HCT116 (cell line): ENCODE results near the gene HHATL. TPM values are rescaled to one million over a fixed set of nuclear protein-coding genes. Genes with fewer than 3 reads are reported as not detected.

Source experiments
- ATAC-seq: fragments of 200-7000 bp; cut with Tn5 transposase; 2 replicates; pipeline ENCODE4 v1.9.1; 2020; ENCODE audit warnings: mild to moderate bottlenecking, moderate library complexity
- BruUV-seq: library from RNA; stranded (reverse); fragments of 400-500 nt; replicated peaks from 2 replicates; lab custom pipeline; 2021; lab: Mats Ljungman, UMichigan
- CTCF ChIA-PET: fragments of 300-600 bp; sonication (Branson Sonifier 250); formaldehyde crosslinking; loops from one replicate; lab custom pipeline; 2021; ENCODE audit warnings: antibody characterized with exemption; lab: Charles Lee
- POLR2A ChIA-PET: fragments of 300-600, 350-600 bp; sonication (Branson Sonifier 250); formaldehyde crosslinking; loops from one replicate; lab custom pipeline; 2021; ENCODE audit warnings: antibody characterized with exemption; lab: Charles Lee
- RAD21 ChIA-PET, 2 experiments: fragments of 300-600 bp; sonication (Branson Sonifier 250); formaldehyde crosslinking; loops; one replicate each; lab custom pipeline; 2023; ENCODE audit warnings: low total read pairs in 2 of 2; ENCODE audit not compliant: uncharacterized antibody in 2 of 2, unreplicated experiment in 2 of 2, low non-redundant PET in 1 of 2; lab: Charles Lee
- DNase-seq: peaks from one replicate; pipeline ENCODE4 v3.0.0-alpha.2; 2010; ENCODE audit warnings: low read depth, low spot score
- H2AFZ ChIP-seq: fragments of 200-600 bp; shearing (Covaris generic), sonication (generic); 2 replicates; pipeline ENCODE4 v1.6.1; 2017; ENCODE audit warnings: low read depth, mixed run types, mixed read lengths, antibody characterized with exemption, low read length; ENCODE audit not compliant: poor library complexity, severe bottlenecking
- H3K27ac ChIP-seq: 2 replicates; pipeline ENCODE4 v1.5.1; 2012; ENCODE audit warnings: low read depth, low read length
- H3K27me3 ChIP-seq: fragments of 200-600 bp; sonication (generic); 2 replicates; pipeline ENCODE4 v1.6.1; 2016; ENCODE audit warnings: mixed run types, low read length, mixed read lengths; ENCODE audit not compliant: insufficient read depth
- H3K36me3 ChIP-seq, 2 experiments: fragments of 200-500 bp in 1 of 2; fragments of 200-600 bp in 1 of 2; sonication (Bioruptor generic) in 1 of 2; sonication (generic) in 1 of 2; 2 replicates each; pipeline versions ENCODE4 v1.5.1 to v1.6.1; 2014 to 2016; ENCODE audit warnings: low read length in 2 of 2, inconsistent platforms in 1 of 2, mixed read lengths in 1 of 2, mixed run types in 1 of 2; ENCODE audit not compliant: insufficient read depth in 2 of 2, control insufficient read depth in 1 of 2
- H3K4me1 ChIP-seq, 2 experiments: fragments of 200-600 bp in 1 of 2; sonication (generic) in 1 of 2; 2 replicates each; pipeline versions ENCODE4 v1.5.1 to v1.6.1; 2012 to 2017; ENCODE audit warnings: low read length in 2 of 2, inconsistent platforms in 1 of 2, mild to moderate bottlenecking in 1 of 2, mixed read lengths in 1 of 2, mixed run types in 1 of 2, moderate library complexity in 1 of 2; ENCODE audit not compliant: insufficient read depth in 2 of 2, control insufficient read depth in 1 of 2
- H3K4me2 ChIP-seq: fragments of 200-600 bp; sonication (generic); 2 replicates; pipeline ENCODE4 v1.6.1; 2017; ENCODE audit warnings: mixed run types, low read length, mixed read lengths
- H3K4me3 ChIP-seq, 2 experiments: fragments of 200-600 bp in 1 of 2; sonication (generic) in 1 of 2; replicated peaks in 1 of 2; 2 replicates each; pipeline ENCODE4 v1.5.1; 2011 to 2016; ENCODE audit warnings: low read length in 2 of 2, control low read depth in 1 of 2, low read depth in 1 of 2, mild to moderate bottlenecking in 1 of 2, mixed read lengths in 1 of 2, mixed run types in 1 of 2
- H3K79me2 ChIP-seq: fragments of 200-600 bp; sonication (generic); 2 replicates; pipeline ENCODE4 v1.6.1; 2017; ENCODE audit warnings: mild to moderate bottlenecking, mixed run types, low read length, moderate library complexity, mixed read lengths; ENCODE audit not compliant: insufficient read depth
- H3K9ac ChIP-seq: fragments of 200-600 bp; sonication (generic); 2 replicates; pipeline ENCODE4 v1.6.1; 2016; ENCODE audit warnings: low read length, mixed read lengths
- H3K9me2 ChIP-seq: fragments of 200-600 bp; sonication (generic), shearing (Covaris generic); 2 replicates; pipeline ENCODE4 v1.6.1; 2017; ENCODE audit warnings: mixed run types, mild to moderate bottlenecking, moderate library complexity; ENCODE audit not compliant: insufficient read depth
- H3K9me3 ChIP-seq, 2 experiments: fragments of 200-500 bp in 1 of 2; fragments of 200-600 bp in 1 of 2; sonication (Bioruptor generic) in 1 of 2; sonication (generic) in 1 of 2; 2 replicates each; pipeline ENCODE4 v1.6.1; 2014 to 2017; ENCODE audit warnings: low read length in 2 of 2, mixed read lengths in 2 of 2, inconsistent platforms in 1 of 2, low read depth in 1 of 2, mild to moderate bottlenecking in 1 of 2, mixed run types in 1 of 2, moderate library complexity in 1 of 2; ENCODE audit not compliant: control insufficient read depth in 1 of 2, insufficient read depth in 1 of 2
- H4K20me1 ChIP-seq: fragments of 200-600 bp; sonication (generic), shearing (Covaris generic); 2 replicates; pipeline ENCODE4 v1.6.1; 2017; ENCODE audit warnings: mixed run types, mild to moderate bottlenecking, moderate library complexity; ENCODE audit not compliant: insufficient read depth
- CBX3 ChIP-seq: IDR thresholded peaks from 2 replicates; pipeline ENCODE4 v1.6.1; 2012; ENCODE audit warnings: low read depth
- EGR1 ChIP-seq: IDR thresholded peaks from 2 replicates; pipeline ENCODE4 v1.6.1; 2012; ENCODE audit warnings: low read depth
- ELF1 ChIP-seq: IDR thresholded peaks from 2 replicates; pipeline ENCODE4 v1.6.1; 2012; ENCODE audit warnings: low read depth, borderline replicate concordance
- FOSL1 ChIP-seq: IDR thresholded peaks from 2 replicates; pipeline ENCODE4 v1.6.1; 2012; ENCODE audit warnings: low read depth
- POLR2A ChIP-seq: IDR thresholded peaks from 2 replicates; pipeline ENCODE4 v1.7.0; 2011; ENCODE audit warnings: borderline replicate concordance; ENCODE audit not compliant: insufficient read depth, insufficient read length; ENCODE audit errors: extremely low read depth
- TCF7L2 ChIP-seq: IDR thresholded peaks from 2 replicates; pipeline ENCODE4 v1.7.0; 2011; ENCODE audit warnings: borderline replicate concordance, inconsistent platforms; ENCODE audit not compliant: insufficient read depth, insufficient read length; ENCODE audit errors: extremely low read depth
- intact Hi-C: fragments of 100-400 bp; cut with micrococcal nuclease; formaldehyde crosslinking; loops from 2 replicates; pipeline ENCODE4 v1.10.0; 2022
- total RNA-seq: library from RNA; stranded (reverse); gene quantifications from one replicate; pipeline ENCODE4 v1.2.1, GENCODE V29; 2021; ENCODE audit not compliant: unreplicated experiment
- TF ChIP-seq, protein P1 (sequence below): IDR thresholded peaks from 2 replicates; pipeline ENCODE4 v1.6.1; 2012

Gene HHATL
- total RNA-seq, 1 experiment from 2014 or later, result 0.52 TPM

DNA sequence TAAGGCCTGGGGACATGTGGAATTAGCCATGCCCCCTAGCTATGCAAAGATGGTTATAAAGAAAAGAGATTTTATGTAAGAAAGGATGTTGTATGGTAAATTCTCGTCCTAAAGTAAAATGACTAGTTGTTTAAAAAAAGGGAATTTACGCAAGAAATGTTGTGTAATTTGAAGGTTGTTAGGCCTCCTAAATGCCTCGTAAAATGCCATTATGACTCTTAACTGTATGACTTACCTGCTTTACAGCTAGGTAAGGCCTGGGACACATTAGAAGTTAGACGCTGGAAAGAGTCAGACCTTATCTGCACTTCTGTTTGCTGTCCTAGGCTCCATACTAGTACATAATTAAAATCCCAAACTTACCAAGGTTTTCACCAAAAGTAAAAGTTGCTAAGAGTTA lies 17.5 kb upstream of the HHATL start:
- H3K36me3 ChIP-seq, result no peaks in the 10 kb centered on the region
- H3K9me3 ChIP-seq, result no peaks in the 10 kb centered on the region
- H3K9ac ChIP-seq, result no peak overlapping the region
- intact Hi-C loops, result no loop called here
- H4K20me1 ChIP-seq, result no peaks in the 10 kb centered on the region
- no TSS peak for BruUV-seq
- H3K9me2 ChIP-seq, result no peaks in the 10 kb centered on the region
- ChIA-PET CTCF (no interaction called here), RAD21 (no interaction called here), POLR2A (no interaction called here)
- H3K4me3 ChIP-seq, result no peak overlapping the region
- ATAC-seq (no peak), DNase-seq (no peak)
- no peaks in the 10 kb centered on the region for H3K79me2 ChIP-seq
- H3K27me3 ChIP-seq, result no peaks in the 10 kb centered on the region
- no peak overlapping the region for H3K27ac ChIP-seq
- H2AFZ ChIP-seq, result no peak overlapping the region
- no peaks in the 10 kb centered on the region for H3K4me1 ChIP-seq
- H3K4me2 ChIP-seq, result no peak overlapping the region
- TF ChIP-seq, protein P1, sequence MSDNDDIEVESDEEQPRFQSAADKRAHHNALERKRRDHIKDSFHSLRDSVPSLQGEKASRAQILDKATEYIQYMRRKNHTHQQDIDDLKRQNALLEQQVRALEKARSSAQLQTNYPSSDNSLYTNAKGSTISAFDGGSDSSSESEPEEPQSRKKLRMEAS, result no peak

DNA sequence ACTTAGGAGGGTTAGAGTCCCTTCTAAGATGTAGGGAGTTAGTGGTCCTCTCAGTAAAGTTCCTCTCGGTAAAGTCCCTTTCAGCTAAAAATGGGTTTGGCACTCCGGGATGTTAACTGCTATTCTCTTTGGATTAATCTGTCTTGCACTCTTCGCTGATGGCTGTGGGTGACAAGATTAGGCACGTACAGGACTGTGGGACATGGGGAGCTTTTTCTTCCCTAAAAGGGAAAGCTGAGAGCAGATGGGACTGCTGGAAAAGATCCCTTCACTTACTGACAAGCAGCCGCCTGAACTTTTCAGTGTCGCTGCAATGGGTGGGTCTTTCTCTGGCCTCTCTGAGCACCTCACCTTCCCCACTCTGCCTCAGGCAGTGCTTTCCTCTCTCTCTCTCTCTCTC lies 16.4 kb upstream of the HHATL start:
- ATAC-seq (no peak), DNase-seq (no peak)
- Histone ChIP-seq H3K4me2 (no peak overlapping the region), H3K4me1 (no peaks in the 10 kb centered on the region), H3K27ac (no peak overlapping the region), H4K20me1 (no peaks in the 10 kb centered on the region), H3K9me2 (no peaks in the 10 kb centered on the region), H3K27me3 (no peaks in the 10 kb centered on the region), H3K4me3 (no peak overlapping the region), H3K9ac (no peak overlapping the region), H3K9me3 (no peaks in the 10 kb centered on the region), H2AFZ (no peak overlapping the region), H3K36me3 (no peaks in the 10 kb centered on the region), H3K79me2 (no peaks in the 10 kb centered on the region)
- ChIA-PET CTCF (no interaction called here), POLR2A (no interaction called here), RAD21 (no interaction called here)
- no peak for TF ChIP-seq EGR1
- TF ChIP-seq, protein P1, result no peak
- TF ChIP-seq CBX3, result no peak
- TF ChIP-seq POLR2A, result no peak
- TF ChIP-seq ELF1, result no peak
- no peak for TF ChIP-seq TCF7L2
- no peak for TF ChIP-seq FOSL1
- intact Hi-C loops, result no loop called here
- BruUV-seq, result no TSS peak
